DND-41 (cell line): Measurements from ENCODE around the gene LTF.

Experiments used
- CTCF ChIP-seq: IDR thresholded peaks from 2 replicates; pipeline ENCODE4 v1.5.1; 2012; ENCODE audit warnings: borderline replicate concordance, low read length, moderate library complexity, mild to moderate bottlenecking; ENCODE audit not compliant: poor library complexity, severe bottlenecking; ENCODE audit errors: extremely low read depth
- EZH2 ChIP-seq: IDR thresholded peaks from 3 replicates; pipeline ENCODE4 v1.6.1; 2012; ENCODE audit warnings: borderline replicate concordance, low read depth, mild to moderate bottlenecking, moderate library complexity, low read length, inconsistent platforms; ENCODE audit not compliant: severe bottlenecking

GRCh38 chr3:46512191-46512749 is 47.6 kb upstream of the LTF start:
- no peak for TF ChIP-seq CTCF
- TF ChIP-seq EZH2, result no peak
